Glomerular visceral epithelial cell (primary cell): Measurements from ENCODE around the gene EZH2.

Source experiments
- DNase-seq: peaks from one replicate; pipeline ENCODE4 v3.0.0-alpha.2; 2016; ENCODE audit errors: extremely low spot score

The EZH2 gene

DNA sequence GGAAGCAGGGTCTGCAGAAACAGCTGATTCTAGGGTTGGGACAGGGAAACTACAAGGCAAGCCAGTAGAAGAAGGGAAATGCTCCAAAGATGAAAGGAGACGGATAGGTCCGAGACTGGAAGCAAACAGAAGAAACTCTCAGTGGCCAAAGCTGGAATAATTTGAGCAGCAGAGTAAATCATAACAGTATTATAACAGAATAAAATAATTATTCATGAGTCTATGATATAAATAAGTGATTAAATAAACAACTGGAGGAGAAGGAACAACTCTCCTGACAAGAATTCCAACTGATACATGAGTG is 27.6 kb downstream of the EZH2 start:
- DNase-seq = no peak

DNA sequence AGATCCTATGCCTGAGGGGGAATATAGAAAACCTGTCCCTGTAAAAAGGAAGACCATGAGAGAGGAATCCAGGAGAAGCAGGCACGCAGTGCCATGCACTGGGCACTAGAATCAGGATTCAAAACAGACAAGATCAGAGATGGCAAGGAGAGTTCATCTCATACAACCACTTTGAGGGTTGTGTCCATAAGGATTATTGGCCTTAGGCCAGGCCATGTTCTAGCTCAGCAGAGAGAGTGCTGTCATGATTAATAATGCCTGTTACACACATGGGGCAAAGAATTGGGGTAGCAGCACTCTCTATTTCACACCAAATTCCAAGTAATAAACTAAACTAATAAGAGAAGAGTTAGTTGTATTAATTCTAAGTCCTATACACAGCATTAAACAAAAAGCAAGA is 29.1 kb downstream of the EZH2 start:
- no peak for DNase-seq

DNA sequence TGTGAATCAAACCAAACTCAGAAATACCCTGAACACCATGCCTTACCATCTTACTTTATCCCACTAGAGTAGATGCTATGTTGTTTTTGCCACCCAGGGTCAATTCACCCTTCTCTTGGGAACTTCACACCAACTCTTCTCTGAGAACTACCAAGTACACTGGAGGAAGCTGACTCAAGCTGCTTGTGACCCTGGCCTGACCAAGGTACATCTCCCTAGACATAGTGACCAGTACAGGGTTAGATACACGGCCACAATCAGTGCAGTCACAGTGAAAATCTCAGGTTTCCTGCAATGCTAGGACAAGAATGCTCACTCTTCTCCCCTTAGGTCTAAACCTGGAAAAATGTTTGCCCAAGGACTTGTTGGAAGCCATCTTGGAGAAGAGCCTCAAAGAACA is 31.8 kb downstream of the EZH2 start:
- DNase-seq = no peak

DNA sequence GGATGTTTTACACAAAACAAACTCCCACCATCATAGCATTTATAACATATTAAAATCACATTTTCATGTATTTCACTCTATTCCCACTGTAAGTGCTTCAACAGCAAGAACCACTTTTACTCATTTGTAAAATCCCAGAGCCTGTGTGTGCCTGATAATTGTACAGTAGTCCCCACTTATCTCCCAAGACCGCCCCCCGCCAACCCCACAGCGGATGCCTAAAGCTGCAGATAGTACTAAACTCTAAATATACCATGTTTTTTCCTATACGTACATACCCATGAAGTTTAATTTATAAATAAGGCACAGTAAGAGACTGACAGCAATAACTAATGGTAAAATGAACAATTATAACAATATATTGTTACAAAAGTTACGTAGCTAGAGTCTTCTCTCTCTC is 33.5 kb downstream of the EZH2 start:
- no peak for DNase-seq

DNA sequence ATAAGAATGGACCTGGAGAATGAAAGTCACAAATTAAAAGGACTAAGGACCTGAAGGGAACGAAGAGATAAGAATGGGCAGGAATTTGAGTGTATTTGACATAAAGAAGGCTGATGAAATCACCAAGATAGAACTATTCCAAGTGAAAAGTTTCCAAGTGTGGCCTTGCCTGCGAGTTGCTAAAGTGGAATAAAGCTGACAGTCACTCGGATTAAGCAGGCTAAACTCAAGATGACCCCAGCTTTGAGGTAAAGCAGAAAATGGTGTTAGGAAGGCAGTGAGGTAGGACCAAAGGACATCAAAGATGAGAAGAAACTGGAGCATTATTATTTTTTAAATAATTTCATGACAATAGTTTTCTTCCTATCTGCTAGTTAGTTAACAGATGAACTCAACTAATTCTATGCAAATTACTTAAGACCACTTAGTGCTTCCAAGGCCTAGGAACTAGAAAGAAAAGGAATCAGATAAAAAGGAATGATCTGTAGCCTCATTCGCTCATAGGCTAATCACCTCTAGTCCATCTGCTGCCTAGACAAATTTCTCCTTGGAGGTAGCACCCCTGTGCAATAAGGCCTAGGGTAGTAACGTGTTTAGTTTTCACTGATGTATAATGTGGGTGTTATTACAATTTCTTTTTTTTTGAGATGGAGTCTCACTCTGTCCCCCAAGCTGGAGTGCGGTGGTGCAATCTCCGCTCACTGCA is 34.5 kb downstream of the EZH2 start:
- DNase-seq = no peak

DNA sequence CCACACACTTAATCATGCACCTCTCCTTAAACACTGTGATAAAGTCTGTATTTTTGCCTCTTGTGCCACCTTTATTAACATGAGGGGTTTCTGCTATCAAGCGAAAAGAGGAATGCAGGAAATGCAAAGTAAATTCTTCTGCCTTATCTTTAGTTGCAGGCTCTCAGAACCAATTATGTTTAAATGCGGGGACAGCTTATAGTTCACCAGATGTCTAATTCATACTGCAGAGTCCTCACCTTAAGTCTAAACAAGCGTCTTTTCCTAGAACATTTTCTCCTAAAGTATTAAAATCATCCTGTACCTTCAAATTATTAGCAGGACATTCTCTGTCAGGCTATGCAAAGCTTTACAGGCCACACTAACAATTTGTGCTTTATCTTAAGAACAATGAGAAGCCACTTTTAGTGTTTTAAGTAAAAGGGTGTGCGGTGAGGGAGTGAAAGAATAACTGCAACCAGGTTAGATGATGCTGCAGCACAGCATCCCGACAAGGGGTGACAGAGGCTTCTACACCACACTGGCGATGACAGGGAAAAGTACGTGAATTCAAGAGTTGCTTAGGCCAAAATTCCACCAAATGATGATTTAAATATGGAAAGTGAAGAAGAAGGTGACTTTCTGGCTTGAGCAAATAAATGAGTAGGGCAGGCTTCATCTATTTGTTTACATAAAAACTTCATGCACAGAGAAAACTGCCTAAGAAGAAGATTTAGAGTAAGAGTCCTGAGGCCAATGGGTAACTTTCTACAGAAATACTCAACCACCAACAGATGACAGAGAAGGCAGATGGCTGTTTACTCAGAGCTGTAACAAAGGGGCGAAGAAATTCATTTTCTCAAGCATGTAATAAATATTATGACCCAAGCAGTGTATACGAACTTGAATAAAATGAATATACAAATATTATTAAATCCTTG is 36.0 kb downstream of the EZH2 start:
- DNase-seq = no peak

DNA sequence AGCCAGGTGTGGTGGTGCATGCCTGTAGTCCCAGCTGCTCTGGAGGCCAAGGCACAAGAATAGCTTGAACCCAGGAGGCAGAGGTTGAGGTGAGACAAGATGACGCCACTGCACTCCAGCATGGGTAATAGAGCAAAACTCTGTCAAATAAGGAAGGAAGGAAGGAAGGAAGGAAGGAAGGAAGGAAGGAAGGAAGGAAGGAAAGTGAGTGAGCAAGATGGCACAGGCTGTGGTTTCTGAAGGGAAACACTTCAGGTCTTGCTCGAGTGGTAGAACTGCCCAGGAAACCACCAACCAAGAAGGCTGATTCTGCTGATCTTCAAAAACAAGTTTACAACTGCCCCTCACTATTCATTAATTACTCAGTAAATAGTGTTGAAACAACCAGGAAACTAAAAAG is 45.2 kb downstream of the EZH2 start:
- DNase-seq = no peak

DNA sequence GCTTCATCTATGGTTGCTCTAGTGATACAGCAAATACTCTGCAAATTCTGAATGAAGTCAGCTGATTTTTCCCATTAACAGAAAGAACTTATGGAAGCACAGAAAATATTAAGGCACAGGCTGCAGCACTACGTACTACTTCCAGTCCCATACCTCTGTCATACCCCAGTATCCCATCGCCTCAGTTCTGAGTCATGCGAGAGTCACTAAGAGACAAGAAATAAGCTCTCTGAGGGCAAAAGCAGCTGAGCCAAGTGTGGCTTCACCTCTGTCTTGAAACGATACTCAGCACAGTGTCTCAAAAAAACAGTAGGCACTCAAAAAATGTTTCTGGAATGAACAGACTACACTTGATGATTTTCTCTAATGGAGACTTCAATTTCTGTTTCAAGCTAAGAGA is 48.2 kb downstream of the EZH2 start:
- DNase-seq = no peak

DNA sequence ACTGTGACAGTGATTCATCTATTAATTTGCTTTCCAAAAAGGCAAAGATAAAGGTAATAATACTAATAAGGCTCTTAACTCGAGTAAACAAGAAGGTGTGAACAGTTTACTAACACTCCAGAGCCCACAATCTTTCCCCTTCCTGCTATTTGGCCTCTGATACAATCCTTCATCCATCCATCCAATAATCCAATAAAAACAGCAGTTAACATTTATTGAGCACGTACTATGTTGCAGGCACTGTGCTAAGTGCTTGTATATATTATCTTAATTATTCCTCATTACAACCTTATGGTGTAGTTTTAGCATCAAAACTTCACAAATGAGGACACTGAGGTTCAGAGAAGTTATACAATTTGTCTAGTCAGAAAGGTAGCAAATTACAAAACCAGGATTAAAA is 49.5 kb downstream of the EZH2 start:
- no peak for DNase-seq

DNA sequence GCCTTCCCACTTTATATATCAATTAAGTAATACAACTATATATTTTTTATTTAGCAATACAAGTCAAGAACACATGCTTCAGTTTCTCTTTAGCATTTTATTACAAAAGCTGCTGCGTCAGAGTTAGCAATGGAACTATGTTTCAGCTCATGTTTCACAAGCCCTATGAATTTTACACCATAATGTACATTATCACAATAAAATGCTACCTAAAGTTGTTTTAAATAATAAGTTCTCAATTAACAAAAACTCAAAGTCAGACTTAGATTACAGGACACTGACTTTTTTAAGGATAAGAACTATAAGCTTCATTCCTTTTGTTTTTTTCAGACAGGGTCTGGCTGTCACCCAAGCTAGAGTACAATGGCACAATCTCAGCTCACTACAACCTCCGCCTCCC is 52.3 kb downstream of the EZH2 start:
- DNase-seq = no peak

DNA sequence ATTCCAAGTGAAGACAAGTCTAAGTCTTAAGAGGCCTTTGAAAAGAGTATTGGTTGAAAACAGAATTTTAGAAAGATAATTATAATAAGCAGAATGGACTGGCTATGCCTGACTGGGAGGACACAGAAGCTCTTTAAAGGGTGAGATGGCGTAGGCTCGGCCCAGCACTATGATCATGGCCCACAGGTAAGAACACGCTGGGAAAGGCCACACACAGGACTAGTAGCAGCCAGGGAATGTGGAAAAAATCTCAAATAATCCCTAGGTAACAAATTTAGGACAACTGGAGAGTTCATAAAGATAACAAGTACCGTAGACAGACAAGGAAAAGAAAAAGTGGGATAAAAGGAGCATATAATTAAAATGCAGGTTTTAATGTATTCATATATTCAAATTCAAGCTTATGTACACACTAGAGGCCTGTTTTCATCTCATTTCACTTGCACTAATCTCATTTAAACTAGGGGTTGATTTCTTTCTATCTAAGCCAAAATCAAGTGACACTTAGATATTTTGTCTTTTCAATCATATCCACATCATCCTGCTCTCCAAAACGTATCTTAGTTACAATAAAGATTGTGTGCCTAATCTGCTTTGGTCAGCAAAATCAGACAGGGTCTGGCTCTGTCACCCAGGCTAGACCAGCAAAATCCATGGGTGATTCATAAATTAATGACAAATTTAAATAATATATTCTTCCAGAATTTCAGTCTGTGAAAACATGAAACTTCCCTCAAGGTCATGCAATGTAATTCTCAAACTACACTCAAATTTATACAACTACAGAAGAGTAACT is 53.0 kb downstream of the EZH2 start:
- DNase-seq = no peak

DNA sequence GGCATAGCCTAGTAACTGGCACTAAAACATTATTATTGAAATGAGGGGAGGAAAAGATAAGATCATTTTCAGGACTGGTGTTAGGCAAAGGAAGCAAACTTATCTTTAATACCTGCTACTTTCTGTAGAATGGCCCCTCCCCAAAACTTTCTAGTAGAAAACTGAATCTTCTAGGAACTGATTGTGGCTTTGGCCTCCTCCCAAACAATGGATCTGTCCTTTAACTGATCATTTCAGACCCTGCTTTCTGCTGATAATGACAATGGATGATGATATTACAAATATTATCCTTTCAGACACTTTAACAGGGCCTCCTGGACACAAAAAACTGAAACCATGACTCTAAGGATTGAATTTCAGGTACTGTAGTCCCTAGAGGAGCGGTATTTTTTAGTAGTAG is 55.1 kb downstream of the EZH2 start:
- no peak for DNase-seq

DNA sequence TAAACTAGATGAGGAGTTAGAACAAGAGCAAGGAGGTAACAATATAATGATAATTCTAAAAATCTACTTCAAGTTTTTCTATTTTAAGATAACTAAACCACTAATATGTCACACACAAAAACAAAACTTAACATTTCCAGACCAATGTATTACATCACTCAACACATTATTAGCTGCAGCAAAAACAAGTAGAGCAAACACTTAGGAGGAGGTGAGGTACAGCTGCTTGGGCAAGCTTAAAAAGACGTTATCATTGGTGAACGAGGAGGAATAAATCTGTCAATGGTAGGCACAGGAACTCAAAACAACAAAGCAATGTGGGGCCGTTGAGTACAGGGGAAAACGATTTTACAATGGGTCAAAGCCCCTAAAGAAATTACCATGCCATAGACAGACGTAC is 58.8 kb downstream of the EZH2 start:
- no peak for DNase-seq

DNA sequence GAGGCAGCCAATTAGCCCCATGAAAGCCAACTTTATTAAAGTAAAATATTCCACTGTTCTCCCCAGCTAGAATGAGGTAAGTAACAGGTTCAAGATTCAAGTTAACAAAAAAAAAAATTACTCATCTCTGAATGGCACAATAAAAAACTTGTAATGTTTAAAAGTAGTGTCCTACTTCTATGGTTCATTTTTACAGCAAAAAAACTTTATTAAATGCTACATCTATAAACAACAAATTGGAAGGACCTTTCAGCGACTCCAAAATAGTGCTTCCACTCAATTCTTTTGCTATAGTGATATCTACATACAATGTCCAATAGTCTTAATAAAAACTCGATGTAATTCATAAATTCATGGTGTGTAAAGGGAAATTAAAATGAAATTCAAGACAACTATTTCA is 59.2 kb downstream of the EZH2 start:
- no peak for DNase-seq

DNA sequence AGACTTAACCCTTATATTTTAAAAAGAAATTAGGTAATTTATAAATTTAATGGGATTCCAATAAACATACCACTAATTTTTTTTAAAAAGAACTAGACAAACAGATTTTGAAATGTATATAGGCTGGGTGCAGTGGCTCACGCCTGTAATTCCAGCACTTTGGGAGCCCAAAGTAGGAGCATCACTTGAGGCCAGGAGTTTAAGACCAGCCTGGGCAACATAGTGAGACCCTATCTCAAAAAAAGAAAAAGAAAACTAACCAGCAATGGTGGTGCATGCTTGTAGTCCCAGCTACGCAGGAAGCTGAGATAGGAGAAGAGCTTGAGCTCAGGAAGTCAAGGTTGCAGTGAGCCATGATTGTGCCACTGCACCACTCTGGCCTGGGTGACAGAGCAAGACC is 62.7 kb downstream of the EZH2 start:
- DNase-seq = no peak

DNA sequence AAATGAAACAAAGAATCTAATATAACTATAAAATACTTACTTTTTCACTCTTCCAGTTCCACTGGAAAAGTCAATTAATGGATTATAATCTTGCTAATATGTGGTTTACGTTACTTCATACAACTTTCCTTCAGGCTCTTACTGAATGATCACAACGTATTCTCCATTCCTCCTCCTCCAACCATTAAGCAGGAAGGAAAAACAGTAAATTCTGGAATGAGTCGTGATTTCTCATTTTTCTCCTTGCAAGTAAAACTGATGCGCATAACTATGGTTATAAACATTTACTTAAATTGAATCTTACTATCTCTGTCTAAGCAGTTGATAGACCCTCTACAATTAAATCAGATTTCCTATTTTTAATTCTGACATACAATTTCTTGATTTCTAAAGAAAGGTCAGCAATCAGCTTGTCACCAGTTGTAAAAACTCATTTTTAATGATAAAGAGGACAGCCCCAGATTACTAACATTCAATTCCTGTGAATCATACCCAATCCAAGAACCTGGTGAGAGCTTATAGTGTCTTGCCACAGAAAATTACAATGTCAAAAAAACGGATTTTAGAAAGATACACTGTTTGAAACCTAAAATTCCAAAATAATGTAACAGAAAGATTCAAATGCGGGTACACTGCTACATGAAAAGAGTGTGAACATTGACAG is 64.3 kb downstream of the EZH2 start:
- no peak for DNase-seq

DNA sequence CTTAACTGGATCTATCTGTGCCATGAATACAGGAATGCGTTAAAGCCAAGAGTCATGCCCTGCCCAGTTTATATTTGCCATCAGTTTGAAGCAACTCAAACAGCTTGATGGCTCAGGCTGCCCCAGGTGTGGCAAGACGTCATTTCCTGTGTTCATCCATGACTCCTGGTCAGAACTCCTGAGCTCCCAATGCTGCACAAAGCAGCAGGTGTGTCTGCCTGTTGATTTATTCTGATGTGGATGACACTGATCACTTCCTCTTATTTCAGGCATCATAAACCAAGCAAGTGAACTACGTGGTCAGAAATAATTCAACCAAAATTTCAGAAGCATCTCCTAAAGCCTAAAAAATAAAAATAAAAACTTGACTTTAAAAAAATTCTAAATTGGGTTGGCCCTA is 68.5 kb downstream of the EZH2 start:
- no peak for DNase-seq

DNA sequence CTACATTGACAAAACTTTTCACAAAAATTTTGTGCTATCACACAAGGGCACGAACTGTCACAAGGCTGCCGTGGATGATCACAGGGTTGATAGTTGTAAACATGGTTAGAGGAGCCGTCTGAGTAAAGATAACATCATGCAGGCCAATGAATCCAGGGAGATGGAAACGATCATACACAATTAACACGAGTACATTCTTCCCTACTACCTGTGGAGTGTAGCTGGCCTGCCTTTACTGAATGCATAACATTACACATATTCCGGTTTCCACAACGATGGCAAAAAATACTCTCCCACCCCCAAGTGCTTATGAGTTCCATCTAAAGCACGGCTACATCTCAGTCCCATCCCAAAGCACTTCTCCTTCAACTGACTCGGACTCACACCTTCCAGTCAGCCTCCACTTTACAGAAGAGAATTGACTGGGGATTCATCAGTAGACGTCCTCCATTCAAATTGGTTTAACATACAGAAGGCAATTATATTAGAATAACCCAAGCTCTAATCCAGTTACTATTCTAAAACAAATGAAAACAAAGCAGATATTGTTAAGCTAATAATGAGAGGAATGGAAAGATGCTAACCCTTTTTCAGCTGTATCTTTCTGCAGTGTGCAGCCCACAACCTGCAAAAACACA is 69.0 kb downstream of the EZH2 start:
- no peak for DNase-seq

DNA sequence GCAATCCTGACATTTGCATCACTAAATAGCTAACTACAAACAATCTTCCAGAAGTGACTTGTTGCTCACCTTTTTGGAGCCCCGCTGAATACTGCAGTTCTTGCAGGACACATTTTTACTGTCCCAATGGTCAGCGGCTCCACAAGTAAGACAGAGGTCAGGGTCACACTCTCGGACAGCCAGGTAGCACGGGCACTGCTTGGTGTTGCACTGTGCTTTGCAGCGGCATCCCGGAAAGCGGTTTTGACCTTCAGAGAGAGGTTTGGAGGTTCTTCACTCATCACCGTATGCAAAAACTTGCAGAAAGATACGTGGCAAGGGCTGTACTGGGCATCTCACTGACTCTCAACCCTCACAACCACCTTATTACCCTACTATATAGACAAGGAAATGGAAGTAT is 70.2 kb downstream of the EZH2 start:
- no peak for DNase-seq

DNA sequence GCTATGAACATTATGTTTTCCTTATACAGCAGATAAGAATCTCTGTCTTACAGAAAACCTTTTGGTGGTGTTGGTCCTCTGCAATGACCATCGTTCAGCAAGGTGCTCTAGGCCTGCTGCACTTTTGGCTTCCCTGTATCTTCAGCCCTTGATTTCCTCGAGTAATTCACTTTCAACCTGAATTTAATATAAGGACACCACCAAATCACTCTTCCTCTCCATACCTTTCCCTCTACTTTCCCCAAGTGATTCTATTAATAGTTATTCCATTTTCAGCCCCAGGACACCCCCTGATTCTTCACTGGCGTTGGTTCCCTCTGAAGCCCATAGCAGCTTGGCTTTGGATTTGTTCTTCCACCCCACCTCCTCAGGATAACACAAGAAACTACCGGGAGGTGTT is 72.2 kb downstream of the EZH2 start:
- no peak for DNase-seq

DNA sequence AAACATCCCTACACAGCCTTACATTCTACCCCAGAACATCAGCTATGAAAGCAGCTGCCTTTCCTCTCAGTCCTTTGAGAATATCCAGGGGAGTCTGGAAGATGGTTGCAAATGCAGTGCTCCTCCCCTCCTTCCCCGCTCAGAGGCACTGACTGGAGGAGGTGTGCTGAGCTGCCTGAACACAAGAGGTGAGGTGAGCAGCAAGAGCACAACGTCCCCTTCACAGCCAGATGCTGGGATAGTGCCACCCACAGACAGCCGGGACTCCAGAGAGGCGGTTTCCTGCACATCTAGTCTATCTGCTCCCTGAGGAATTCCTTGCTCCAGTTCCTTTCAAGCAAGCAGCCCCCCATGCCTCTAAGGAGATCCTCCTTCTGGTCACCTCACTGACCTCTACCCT is 74.2 kb downstream of the EZH2 start:
- DNase-seq = no peak

DNA sequence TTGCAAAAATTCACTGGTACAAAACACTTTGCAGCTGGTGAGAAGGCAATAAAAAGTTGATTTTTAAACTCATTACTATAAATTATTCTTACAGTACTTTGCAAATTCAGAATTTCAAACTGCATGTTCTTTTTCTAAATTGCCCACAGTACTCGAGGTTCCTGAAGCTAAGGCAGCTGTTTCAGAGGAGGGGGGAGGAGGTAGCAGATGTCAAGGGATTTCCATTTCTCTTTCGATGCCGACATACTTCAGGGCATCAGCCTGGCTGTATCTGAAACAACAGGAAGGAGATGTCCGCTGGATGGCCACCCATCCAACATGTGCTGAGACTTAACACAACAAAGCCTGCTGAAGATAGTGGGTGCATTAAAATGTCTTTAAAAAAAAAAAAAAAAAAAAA is 76.7 kb downstream of the EZH2 start:
- no peak for DNase-seq
